ENCODE measurements around the gene CCDC159. TPM values are rescaled to one million over a fixed set of nuclear protein-coding genes. Genes with fewer than 3 reads are reported as not detected.

The CCDC159 gene
- polyA plus RNA-seq, 1 of the 3 experiments (the other 2 are of a cell fraction) = 25.2 TPM

DNA sequence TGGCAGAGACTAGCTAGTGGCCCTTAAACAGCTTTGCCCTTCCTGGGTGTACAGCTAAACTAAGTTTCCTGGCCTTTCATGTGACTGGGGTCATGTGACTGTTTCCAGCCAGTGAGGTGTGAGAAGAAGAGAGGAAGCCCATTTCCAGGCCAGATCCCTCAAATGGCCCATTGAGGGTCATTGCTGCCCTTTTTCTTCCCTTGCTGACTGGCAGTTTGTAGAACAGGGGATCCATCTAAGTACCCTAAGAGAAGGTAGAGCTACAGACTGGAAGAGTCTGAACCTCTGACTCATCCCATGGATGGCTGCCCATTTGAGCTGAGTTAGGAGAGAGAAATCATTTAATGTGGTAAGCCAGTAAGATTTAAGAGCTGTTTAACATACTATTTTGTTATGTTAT is 30.9 kb downstream of the CCDC159 start:
- Histone ChIP-seq H3K79me2 (ENCODE audit: insufficient read depth) (peaks cover 23% of the 10 kb centered on the region), H3K4me2 (peak overlapping the region; percentile 9), H2AFZ (ENCODE audit: low read depth) (peak overlapping the region; percentile 64), H3K9me2 (no peaks in the 10 kb centered on the region), H3K9ac (no peak overlapping the region), H3K27me3 (ENCODE audit: insufficient read depth) (no peaks in the 10 kb centered on the region), H4K20me1 (ENCODE audit: insufficient read depth) (no peaks in the 10 kb centered on the region), H3K36me3 (replicated peaks in 1 of 2; ENCODE audit: control insufficient read depth in 1 of 2, insufficient read depth in 2 of 2, low read length in 1 of 2) (no peaks in the 10 kb centered on the region), H3K4me1 (ENCODE audit: control insufficient read depth in 1 of 2, insufficient read depth in 2 of 2, low read depth in 1 of 2, low read length in 1 of 2) (peaks cover 16 to 36% of the 10 kb centered on the region in 2 experiments), H3F3A (replicated peaks; ENCODE audit: insufficient read depth) (peaks cover 33% of the 10 kb centered on the region), H3K9me3 (no peaks in the 10 kb centered on the region), H3K27ac (ENCODE audit: low read depth in 2 of 2, low read length in 1 of 2) (peak overlapping the region; percentile 58 to 88), H3K4me3 (ENCODE audit: low read depth in 2 of 2, low read length in 1 of 2) (no peak overlapping the region)
- ChIA-PET POLR2A (interaction anchor here (0.6 to 1.2 kb wide), 4 partner anchors 83 to 752 kb away, joined by 3 to 4 read pairs (median 3); partner anchors contain the start of genes ECSIT and SLC44A2), CTCF (interaction anchor here (0.6 to 5.9 kb wide), 13 partner anchors 9 to 105 kb away, joined by 3 to 66 read pairs (median 7); partner anchors contain the start of genes CCDC159, ELAVL3, ODAD3 and PRKCSH)
- 0 out of 2 replicates have a peak, but pooled peaks have one; percentile 66 for TF ChIP-seq JUND (IDR thresholded peaks at IDR 0.05)
- TF ChIP-seq, protein P1, sequence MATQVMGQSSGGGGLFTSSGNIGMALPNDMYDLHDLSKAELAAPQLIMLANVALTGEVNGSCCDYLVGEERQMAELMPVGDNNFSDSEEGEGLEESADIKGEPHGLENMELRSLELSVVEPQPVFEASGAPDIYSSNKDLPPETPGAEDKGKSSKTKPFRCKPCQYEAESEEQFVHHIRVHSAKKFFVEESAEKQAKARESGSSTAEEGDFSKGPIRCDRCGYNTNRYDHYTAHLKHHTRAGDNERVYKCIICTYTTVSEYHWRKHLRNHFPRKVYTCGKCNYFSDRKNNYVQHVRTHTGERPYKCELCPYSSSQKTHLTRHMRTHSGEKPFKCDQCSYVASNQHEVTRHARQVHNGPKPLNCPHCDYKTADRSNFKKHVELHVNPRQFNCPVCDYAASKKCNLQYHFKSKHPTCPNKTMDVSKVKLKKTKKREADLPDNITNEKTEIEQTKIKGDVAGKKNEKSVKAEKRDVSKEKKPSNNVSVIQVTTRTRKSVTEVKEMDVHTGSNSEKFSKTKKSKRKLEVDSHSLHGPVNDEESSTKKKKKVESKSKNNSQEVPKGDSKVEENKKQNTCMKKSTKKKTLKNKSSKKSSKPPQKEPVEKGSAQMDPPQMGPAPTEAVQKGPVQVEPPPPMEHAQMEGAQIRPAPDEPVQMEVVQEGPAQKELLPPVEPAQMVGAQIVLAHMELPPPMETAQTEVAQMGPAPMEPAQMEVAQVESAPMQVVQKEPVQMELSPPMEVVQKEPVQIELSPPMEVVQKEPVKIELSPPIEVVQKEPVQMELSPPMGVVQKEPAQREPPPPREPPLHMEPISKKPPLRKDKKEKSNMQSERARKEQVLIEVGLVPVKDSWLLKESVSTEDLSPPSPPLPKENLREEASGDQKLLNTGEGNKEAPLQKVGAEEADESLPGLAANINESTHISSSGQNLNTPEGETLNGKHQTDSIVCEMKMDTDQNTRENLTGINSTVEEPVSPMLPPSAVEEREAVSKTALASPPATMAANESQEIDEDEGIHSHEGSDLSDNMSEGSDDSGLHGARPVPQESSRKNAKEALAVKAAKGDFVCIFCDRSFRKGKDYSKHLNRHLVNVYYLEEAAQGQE (IDR thresholded peaks at IDR 0.05; ENCODE audit: low read depth, low read length) = no peak
- no peak for TF ChIP-seq MXI1 (IDR thresholded peaks at IDR 0.05; ENCODE audit: low read depth, low read length)
- TF ChIP-seq, protein P2, sequence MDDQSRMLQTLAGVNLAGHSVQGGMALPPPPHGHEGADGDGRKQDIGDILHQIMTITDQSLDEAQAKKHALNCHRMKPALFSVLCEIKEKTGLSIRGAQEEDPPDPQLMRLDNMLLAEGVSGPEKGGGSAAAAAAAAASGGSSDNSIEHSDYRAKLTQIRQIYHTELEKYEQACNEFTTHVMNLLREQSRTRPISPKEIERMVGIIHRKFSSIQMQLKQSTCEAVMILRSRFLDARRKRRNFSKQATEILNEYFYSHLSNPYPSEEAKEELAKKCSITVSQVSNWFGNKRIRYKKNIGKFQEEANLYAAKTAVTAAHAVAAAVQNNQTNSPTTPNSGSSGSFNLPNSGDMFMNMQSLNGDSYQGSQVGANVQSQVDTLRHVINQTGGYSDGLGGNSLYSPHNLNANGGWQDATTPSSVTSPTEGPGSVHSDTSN (IDR thresholded peaks at IDR 0.05) = peak; percentile 45
- TF ChIP-seq NFIC (IDR thresholded peaks at IDR 0.05; ENCODE audit: borderline replicate concordance) = peak; percentile 75
- TF ChIP-seq ELF1 (IDR thresholded peaks at IDR 0.05) = peak; percentile 26; the same call in 1 of the 2 replicates
- TF ChIP-seq TAF1 (IDR thresholded peaks at IDR 0.05; ENCODE audit: borderline replicate concordance, low read depth, low read length) = no peak
- TF ChIP-seq, protein P3, sequence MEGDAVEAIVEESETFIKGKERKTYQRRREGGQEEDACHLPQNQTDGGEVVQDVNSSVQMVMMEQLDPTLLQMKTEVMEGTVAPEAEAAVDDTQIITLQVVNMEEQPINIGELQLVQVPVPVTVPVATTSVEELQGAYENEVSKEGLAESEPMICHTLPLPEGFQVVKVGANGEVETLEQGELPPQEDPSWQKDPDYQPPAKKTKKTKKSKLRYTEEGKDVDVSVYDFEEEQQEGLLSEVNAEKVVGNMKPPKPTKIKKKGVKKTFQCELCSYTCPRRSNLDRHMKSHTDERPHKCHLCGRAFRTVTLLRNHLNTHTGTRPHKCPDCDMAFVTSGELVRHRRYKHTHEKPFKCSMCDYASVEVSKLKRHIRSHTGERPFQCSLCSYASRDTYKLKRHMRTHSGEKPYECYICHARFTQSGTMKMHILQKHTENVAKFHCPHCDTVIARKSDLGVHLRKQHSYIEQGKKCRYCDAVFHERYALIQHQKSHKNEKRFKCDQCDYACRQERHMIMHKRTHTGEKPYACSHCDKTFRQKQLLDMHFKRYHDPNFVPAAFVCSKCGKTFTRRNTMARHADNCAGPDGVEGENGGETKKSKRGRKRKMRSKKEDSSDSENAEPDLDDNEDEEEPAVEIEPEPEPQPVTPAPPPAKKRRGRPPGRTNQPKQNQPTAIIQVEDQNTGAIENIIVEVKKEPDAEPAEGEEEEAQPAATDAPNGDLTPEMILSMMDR (IDR thresholded peaks at IDR 0.05) = no peak
- TF ChIP-seq GATA2 (CRISPR knock-in tag; IDR thresholded peaks at IDR 0.05) = no peak
- TF ChIP-seq FOSL2 (IDR thresholded peaks at IDR 0.05; ENCODE audit: borderline replicate concordance, low read depth) = peak; percentile 72
- TF ChIP-seq FOXJ3 (CRISPR knock-in tag; IDR thresholded peaks at IDR 0.05) = no peak
- TF ChIP-seq, protein P4, sequence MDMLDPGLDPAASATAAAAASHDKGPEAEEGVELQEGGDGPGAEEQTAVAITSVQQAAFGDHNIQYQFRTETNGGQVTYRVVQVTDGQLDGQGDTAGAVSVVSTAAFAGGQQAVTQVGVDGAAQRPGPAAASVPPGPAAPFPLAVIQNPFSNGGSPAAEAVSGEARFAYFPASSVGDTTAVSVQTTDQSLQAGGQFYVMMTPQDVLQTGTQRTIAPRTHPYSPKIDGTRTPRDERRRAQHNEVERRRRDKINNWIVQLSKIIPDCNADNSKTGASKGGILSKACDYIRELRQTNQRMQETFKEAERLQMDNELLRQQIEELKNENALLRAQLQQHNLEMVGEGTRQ (IDR thresholded peaks at IDR 0.05; ENCODE audit: borderline replicate concordance, low read depth, low read length) = peak; percentile 63
- TF ChIP-seq, protein P5, sequence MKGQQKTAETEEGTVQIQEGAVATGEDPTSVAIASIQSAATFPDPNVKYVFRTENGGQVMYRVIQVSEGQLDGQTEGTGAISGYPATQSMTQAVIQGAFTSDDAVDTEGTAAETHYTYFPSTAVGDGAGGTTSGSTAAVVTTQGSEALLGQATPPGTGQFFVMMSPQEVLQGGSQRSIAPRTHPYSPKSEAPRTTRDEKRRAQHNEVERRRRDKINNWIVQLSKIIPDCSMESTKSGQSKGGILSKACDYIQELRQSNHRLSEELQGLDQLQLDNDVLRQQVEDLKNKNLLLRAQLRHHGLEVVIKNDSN (IDR thresholded peaks at IDR 0.05; ENCODE audit: borderline replicate concordance, low read depth) = peak; percentile 90
- TF ChIP-seq RXRA (IDR thresholded peaks at IDR 0.05; ENCODE audit: borderline replicate concordance, low read depth) = no peak
- TF ChIP-seq, protein P6, sequence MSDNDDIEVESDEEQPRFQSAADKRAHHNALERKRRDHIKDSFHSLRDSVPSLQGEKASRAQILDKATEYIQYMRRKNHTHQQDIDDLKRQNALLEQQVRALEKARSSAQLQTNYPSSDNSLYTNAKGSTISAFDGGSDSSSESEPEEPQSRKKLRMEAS (IDR thresholded peaks at IDR 0.05; ENCODE audit: low read depth) = no peak
- TF ChIP-seq, protein P7, sequence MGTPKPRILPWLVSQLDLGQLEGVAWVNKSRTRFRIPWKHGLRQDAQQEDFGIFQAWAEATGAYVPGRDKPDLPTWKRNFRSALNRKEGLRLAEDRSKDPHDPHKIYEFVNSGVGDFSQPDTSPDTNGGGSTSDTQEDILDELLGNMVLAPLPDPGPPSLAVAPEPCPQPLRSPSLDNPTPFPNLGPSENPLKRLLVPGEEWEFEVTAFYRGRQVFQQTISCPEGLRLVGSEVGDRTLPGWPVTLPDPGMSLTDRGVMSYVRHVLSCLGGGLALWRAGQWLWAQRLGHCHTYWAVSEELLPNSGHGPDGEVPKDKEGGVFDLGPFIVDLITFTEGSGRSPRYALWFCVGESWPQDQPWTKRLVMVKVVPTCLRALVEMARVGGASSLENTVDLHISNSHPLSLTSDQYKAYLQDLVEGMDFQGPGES (IDR thresholded peaks at IDR 0.05; ENCODE audit: low read depth, low read length) = no peak
- DNase-seq = no peak
